H9 (cell line): ENCODE data around the gene GGA3. TPM values are rescaled to one million over a fixed set of nuclear protein-coding genes. Genes with fewer than 3 reads are reported as not detected.
A peak's percentile ranks its signal among the peaks of the same experiment; 100 is the strongest.

Experiments used
- DNase-seq: peaks from one replicate; pipeline ENCODE4 v3.0.0-alpha.2; 2017
- H2AFZ ChIP-seq: one replicate; pipeline ENCODE4 v1.6.1; 2013; ENCODE audit warnings: mild to moderate bottlenecking, low read length, control low read depth, moderate library complexity
- H2AK5ac ChIP-seq: 2 replicates; pipeline ENCODE4 v1.6.1; 2013; ENCODE audit warnings: low read length, control low read depth, mixed read lengths; ENCODE audit not compliant: insufficient read length
- H2BK120ac ChIP-seq: one replicate; pipeline ENCODE4 v1.6.1; 2013; ENCODE audit warnings: low read depth, mild to moderate bottlenecking, low read length, control low read depth, inconsistent platforms; ENCODE audit not compliant: poor library complexity, severe bottlenecking
- H2BK12ac ChIP-seq: 2 replicates; pipeline ENCODE4 v1.6.1; 2013; ENCODE audit warnings: low read length, control low read depth, mixed read lengths, low read depth; ENCODE audit not compliant: insufficient read length
- H2BK15ac ChIP-seq: 2 replicates; pipeline ENCODE4 v1.6.1; 2013; ENCODE audit warnings: low read depth, low read length, control low read depth
- H2BK20ac ChIP-seq: one replicate; pipeline ENCODE4 v1.6.1; 2013; ENCODE audit warnings: low read depth, mild to moderate bottlenecking, low read length, control low read depth, inconsistent platforms; ENCODE audit not compliant: poor library complexity, severe bottlenecking
- H2BK5ac ChIP-seq: 2 replicates; pipeline ENCODE4 v1.6.1; 2013; ENCODE audit warnings: low read length, control low read depth, mixed read lengths; ENCODE audit not compliant: insufficient read length
- H3K14ac ChIP-seq: 2 replicates; pipeline ENCODE4 v1.6.1; 2013; ENCODE audit warnings: low read length, control low read depth; ENCODE audit not compliant: insufficient read depth
- H3K18ac ChIP-seq: 2 replicates; pipeline ENCODE4 v1.6.1; 2013; ENCODE audit warnings: low read depth, mild to moderate bottlenecking, mixed read lengths, low read length, control low read depth; ENCODE audit not compliant: insufficient read length
- H3K23ac ChIP-seq: 2 replicates; pipeline ENCODE4 v1.6.1; 2013; ENCODE audit warnings: low read length, control low read depth, mixed read lengths, low read depth; ENCODE audit not compliant: insufficient read length
- H3K23me2 ChIP-seq: 2 replicates; pipeline ENCODE4 v1.6.1; 2013; ENCODE audit warnings: low read depth, mild to moderate bottlenecking, mixed read lengths, low read length, control low read depth; ENCODE audit not compliant: insufficient read length, poor library complexity, severe bottlenecking
- H3K27ac ChIP-seq: 2 replicates; pipeline ENCODE4 v1.5.1; 2013; ENCODE audit warnings: low read length, control low read depth, mixed read lengths, low read depth; ENCODE audit not compliant: insufficient read length
- H3K27me3 ChIP-seq: 2 replicates; pipeline ENCODE4 v1.6.1; 2013; ENCODE audit warnings: low read length, control low read depth, inconsistent platforms; ENCODE audit not compliant: insufficient read depth
- H3K4ac ChIP-seq: 2 replicates; pipeline ENCODE4 v1.6.1; 2013; ENCODE audit warnings: low read depth, mild to moderate bottlenecking, control low read depth, inconsistent platforms, low read length, moderate library complexity
- H3K4me1 ChIP-seq: 2 replicates; pipeline ENCODE4 v1.6.1; 2013; ENCODE audit warnings: low read length, control low read depth, inconsistent platforms; ENCODE audit not compliant: insufficient read depth
- H3K4me2 ChIP-seq: 2 replicates; pipeline ENCODE4 v1.6.1; 2013; ENCODE audit warnings: low read length, control low read depth, mixed read lengths; ENCODE audit not compliant: insufficient read length, insufficient read depth
- H3K56ac ChIP-seq: 2 replicates; pipeline ENCODE4 v1.6.1; 2013; ENCODE audit warnings: low read depth, mild to moderate bottlenecking, mixed read lengths, low read length, control low read depth; ENCODE audit not compliant: insufficient read length
- H3K79me1 ChIP-seq: 2 replicates; pipeline ENCODE4 v1.6.1; 2013; ENCODE audit warnings: low read depth, mild to moderate bottlenecking, moderate library complexity, low read length, control low read depth, inconsistent platforms; ENCODE audit not compliant: insufficient read depth, poor library complexity, severe bottlenecking
- H3K79me2 ChIP-seq: 2 replicates; pipeline ENCODE4 v1.6.1; 2013; ENCODE audit warnings: low read length, control low read depth, inconsistent platforms; ENCODE audit not compliant: insufficient read depth
- H3K9ac ChIP-seq: 2 replicates; pipeline ENCODE4 v1.6.1; 2013; ENCODE audit warnings: low read length, control low read depth, mixed read lengths; ENCODE audit not compliant: insufficient read length; ENCODE audit errors: extremely low read depth
- H3K9me3 ChIP-seq: one replicate; pipeline ENCODE4 v1.6.1; 2013; ENCODE audit warnings: low read depth, low read length, inconsistent platforms; ENCODE audit not compliant: control insufficient read depth
- H3T11ph ChIP-seq: one replicate; pipeline ENCODE4 v1.6.1; 2013; ENCODE audit warnings: mild to moderate bottlenecking, low read length, control low read depth, inconsistent platforms
- H4K20me1 ChIP-seq: one replicate; pipeline ENCODE4 v1.6.1; 2013; ENCODE audit not compliant: control insufficient read depth, insufficient read length, insufficient read depth
- H4K5ac ChIP-seq: 2 replicates; pipeline ENCODE4 v1.6.1; 2013; ENCODE audit warnings: low read depth, mild to moderate bottlenecking, mixed read lengths, low read length, control low read depth; ENCODE audit not compliant: insufficient read length
- H4K8ac ChIP-seq: replicated peaks from 2 replicates; pipeline ENCODE4 v1.6.1; 2013; ENCODE audit warnings: low read length, control low read depth, mixed read lengths, low read depth; ENCODE audit not compliant: insufficient read length
- H4K91ac ChIP-seq: 2 replicates; pipeline ENCODE4 v1.6.1; 2013; ENCODE audit warnings: low read depth, mild to moderate bottlenecking, moderate library complexity, mixed read lengths, low read length, control low read depth; ENCODE audit not compliant: insufficient read length
- H3K27ac Mint-ChIP-seq, 3 experiments: 2 replicates in 2 of 3; 3 replicates in 1 of 3; pipeline ENCODE4 v1.8.0; 2020 to 2021; ENCODE audit warnings: mixed read lengths in 3 of 3, mild to moderate bottlenecking in 1 of 3, moderate library complexity in 1 of 3
- H3K27me3 Mint-ChIP-seq: 2 replicates; pipeline ENCODE4 v1.8.0; 2021; ENCODE audit warnings: low read depth, mild to moderate bottlenecking, moderate library complexity, mixed read lengths
- H3K36me3 Mint-ChIP-seq, 3 experiments: 2 replicates in 2 of 3; 3 replicates in 1 of 3; pipeline ENCODE4 v1.8.0; 2020 to 2021; ENCODE audit warnings: low read depth in 3 of 3, mixed read lengths in 3 of 3; ENCODE audit not compliant: insufficient read depth in 1 of 3
- H3K4me1 Mint-ChIP-seq, 2 experiments: 2 replicates each; pipeline ENCODE4 v1.8.0; 2020; ENCODE audit warnings: mixed read lengths in 2 of 2
- H3K4me3 Mint-ChIP-seq, 2 experiments: 2 replicates in 1 of 2; 3 replicates in 1 of 2; pipeline ENCODE4 v1.8.0; 2020 to 2021; ENCODE audit warnings: mild to moderate bottlenecking in 2 of 2, mixed read lengths in 2 of 2, moderate library complexity in 1 of 2
- H3K9me3 Mint-ChIP-seq, 2 experiments: 2 replicates in 1 of 2; 3 replicates in 1 of 2; pipeline ENCODE4 v1.8.0; 2020; ENCODE audit warnings: mild to moderate bottlenecking in 2 of 2, mixed read lengths in 2 of 2, moderate library complexity in 1 of 2
- CTCF ChIP-seq: fragments of 200-600 bp; sonication (generic); conservative IDR thresholded peaks from 3 replicates; pipeline ENCODE4 v1.8.0; 2021; ENCODE audit warnings: antibody characterized with exemption, mild to moderate bottlenecking
- WGBS: extraction: QIAGEN DNeasy Blood & Tissue Kit; methylation state at CpG from one replicate; pipeline ENCODE4 v1.1.7; 2013; ENCODE audit warnings: missing lambda C conversion rate, low lambda C conversion rate, mixed read lengths; ENCODE audit not compliant: insufficient read length; ENCODE audit errors: extremely low coverage; 5-methylcytosine and 5-hydroxymethylcytosine counted together
- total RNA-seq: library from RNA; stranded (reverse); gene quantifications from 2 replicates; pipeline ENCODE4 v1.2.1, GENCODE V29; 2021

Gene GGA3
- total RNA-seq, 1 experiment from 2014 or later = 50.3 TPM

- no peak for DNase-seq
- no peak overlapping the region for H4K91ac ChIP-seq
- no peak overlapping the region for H4K8ac ChIP-seq
- no peak overlapping the region for H2BK20ac ChIP-seq
- no peaks in the 10 kb centered on the region for H4K20me1 ChIP-seq
- no peak overlapping the region for H2BK15ac ChIP-seq
- H2BK120ac ChIP-seq = no peak overlapping the region
- Mint-ChIP-seq H3K4me3 (peak overlapping the region; percentile 89 to 93), H3K9me3 (no peaks in the 10 kb centered on the region; a peak in 1 of 5 replicates), H3K27me3 (no peaks in the 10 kb centered on the region; the same call in 1 of the 2 replicates), H3K4me1 (peaks cover 8 to 10% of the 10 kb centered on the region in 2 experiments), H3K27ac (peak overlapping the region in 2 of 3 experiments; percentile 91 to 95; a peak in 4 of 7 replicates), H3K36me3 (peaks cover 3 to 20% (median 8%) of the 10 kb centered on the region in 3 experiments; a peak in 5 of 7 replicates)
- no peak overlapping the region for H3T11ph ChIP-seq
- no peak overlapping the region for H3K18ac ChIP-seq
- H3K27ac ChIP-seq = no peak overlapping the region
- H3K79me2 ChIP-seq = no peaks in the 10 kb centered on the region
- peaks cover 7% of the 10 kb centered on the region for H3K23me2 ChIP-seq
- H2BK12ac ChIP-seq = no peak overlapping the region
- no peak overlapping the region for H2AK5ac ChIP-seq
- peak overlapping the region; percentile 66 for H3K4me2 ChIP-seq
- no peaks in the 10 kb centered on the region for H3K9me3 ChIP-seq
- H3K9ac ChIP-seq = peak overlapping the region; percentile 21
- H4K5ac ChIP-seq = no peak overlapping the region
- H3K14ac ChIP-seq = no peak overlapping the region
- no peak overlapping the region for H3K23ac ChIP-seq
- H3K56ac ChIP-seq = no peak overlapping the region
- H3K79me1 ChIP-seq = no peaks in the 10 kb centered on the region
- no peaks in the 10 kb centered on the region for H3K4me1 ChIP-seq
- no peak overlapping the region for H3K4ac ChIP-seq
- no peak overlapping the region for H2BK5ac ChIP-seq
- no peak; the same call in 2 of the 3 replicates for TF ChIP-seq CTCF
- H3K27me3 ChIP-seq = no peaks in the 10 kb centered on the region
- peak overlapping the region; percentile 70 for H2AFZ ChIP-seq
- no CpG with 5 or more reads among the region's 26 CpGs for WGBS
Measured at GRCh38 chr17:75289832-75290337, 28.5 kb upstream of the GGA3 start.
